GM12891 (cell line): ENCODE data around the gene LGALS9B.
"Not testable (repeated sequence)": the region's sequence is repeated elsewhere in the genome, so short reads cannot be mapped to it uniquely, and the experiment has no call there.

Source experiments
- PAX5 ChIP-seq: IDR thresholded peaks from 2 replicates; pipeline ENCODE4 v1.6.1; 2011; ENCODE audit warnings: low read length, moderate library complexity, mild to moderate bottlenecking; ENCODE audit not compliant: insufficient read depth, severe bottlenecking
- POLR2A ChIP-seq: IDR thresholded peaks from 2 replicates; pipeline ENCODE4 v1.6.1; 2011; ENCODE audit warnings: low read depth, low read length, control low read depth
- POLR2AphosphoS5 ChIP-seq: IDR thresholded peaks from 2 replicates; pipeline ENCODE4 v1.6.1; 2011; ENCODE audit warnings: low read depth, low read length, control low read depth
- POU2F2 ChIP-seq: IDR thresholded peaks from 2 replicates; pipeline ENCODE4 v1.6.1; 2011; ENCODE audit warnings: low read depth, mild to moderate bottlenecking, control low read depth, low read length, moderate library complexity
- SPI1 ChIP-seq: IDR thresholded peaks from 2 replicates; pipeline ENCODE4 v1.6.1; 2011; ENCODE audit warnings: low read depth, low read length, control low read depth
- TAF1 ChIP-seq: IDR thresholded peaks from 2 replicates; pipeline ENCODE4 v1.6.1; 2011; ENCODE audit warnings: low read depth, low read length, control low read depth

GRCh38 chr17:20495420-20495819 is 28.1 kb upstream of the LGALS9B start:
- not testable (repeated sequence) for TF ChIP-seq SPI1, POLR2A, POLR2AphosphoS5, TAF1, PAX5, POU2F2
